DOHH2 (cell line): ENCODE measurements around the gene C3orf70.

Experiments used
- H3F3A ChIP-seq: fragments of 200-600 bp; sonication (generic), shearing (Covaris generic); 2 replicates; pipeline ENCODE4 v1.6.0; 2016; ENCODE audit warnings: antibody characterized with exemption, mild to moderate bottlenecking; ENCODE audit not compliant: control insufficient read depth, insufficient read depth
- H3K27ac ChIP-seq: fragments of 200-600 bp; sonication (generic); 2 replicates; pipeline ENCODE4 v1.5.1; 2014; ENCODE audit warnings: low read depth, mild to moderate bottlenecking, low read length, moderate library complexity
- H3K27me3 ChIP-seq: fragments of 200-600 bp; sonication (generic); 2 replicates; pipeline ENCODE4 v1.6.1; 2014; ENCODE audit warnings: mild to moderate bottlenecking, low read length, mixed read lengths; ENCODE audit not compliant: control insufficient read depth
- H3K36me3 ChIP-seq: fragments of 200-600 bp; sonication (generic); 2 replicates; pipeline ENCODE4 v1.6.1; 2014; ENCODE audit warnings: mild to moderate bottlenecking, low read length, moderate library complexity, mixed read lengths; ENCODE audit not compliant: control insufficient read depth
- H3K4me1 ChIP-seq: fragments of 200-600 bp; sonication (generic); 2 replicates; pipeline ENCODE4 v1.6.1; 2014; ENCODE audit warnings: mild to moderate bottlenecking, low read length, mixed read lengths; ENCODE audit not compliant: control insufficient read depth
- H3K4me2 ChIP-seq: fragments of 200-600 bp; sonication (generic); 2 replicates; pipeline ENCODE4 v1.6.0; 2014; ENCODE audit warnings: mild to moderate bottlenecking, low read length, moderate library complexity
- H3K4me3 ChIP-seq: fragments of 200-600 bp; sonication (generic); 2 replicates; pipeline ENCODE4 v1.5.1; 2014; ENCODE audit warnings: mild to moderate bottlenecking, low read length, mixed read lengths
- H3K79me2 ChIP-seq: fragments of 200-600 bp; sonication (generic); 2 replicates; pipeline ENCODE4 v1.6.1; 2014; ENCODE audit warnings: mild to moderate bottlenecking, low read length, mixed read lengths; ENCODE audit not compliant: control insufficient read depth
- H3K9me2 ChIP-seq: fragments of 200-600 bp; sonication (generic); replicated peaks from 2 replicates; pipeline ENCODE4 v1.6.1; 2014; ENCODE audit warnings: mild to moderate bottlenecking, low read length, mixed read lengths; ENCODE audit not compliant: control insufficient read depth
- H3K9me3 ChIP-seq: fragments of 200-600 bp; sonication (generic); 2 replicates; pipeline ENCODE4 v1.6.1; 2014; ENCODE audit warnings: antibody characterized with exemption, low read length, mixed read lengths; ENCODE audit not compliant: control insufficient read depth, insufficient read depth
- H4K20me1 ChIP-seq: fragments of 200-600 bp; sonication (generic); 2 replicates; pipeline ENCODE4 v1.6.0; 2014; ENCODE audit warnings: low read depth, mild to moderate bottlenecking, antibody characterized with exemption, low read length, moderate library complexity; ENCODE audit not compliant: control insufficient read depth, insufficient read depth
- EZH2phosphoT487 ChIP-seq: fragments of 200-600 bp; sonication (generic); IDR thresholded peaks from 2 replicates; pipeline ENCODE4 v1.6.1; 2017; ENCODE audit warnings: borderline replicate concordance, mild to moderate bottlenecking, antibody characterized with exemption, low read length, moderate library complexity, mixed read lengths
- TF ChIP-seq, protein P1 (sequence below): fragments of 200-600 bp; sonication (generic); IDR thresholded peaks from one replicate; pipeline ENCODE4 v1.5.1; 2014; ENCODE audit warnings: antibody characterized with exemption, mild to moderate bottlenecking, low read depth, low read length; ENCODE audit not compliant: poor library complexity, severe bottlenecking

C3orf70 gene

DNA sequence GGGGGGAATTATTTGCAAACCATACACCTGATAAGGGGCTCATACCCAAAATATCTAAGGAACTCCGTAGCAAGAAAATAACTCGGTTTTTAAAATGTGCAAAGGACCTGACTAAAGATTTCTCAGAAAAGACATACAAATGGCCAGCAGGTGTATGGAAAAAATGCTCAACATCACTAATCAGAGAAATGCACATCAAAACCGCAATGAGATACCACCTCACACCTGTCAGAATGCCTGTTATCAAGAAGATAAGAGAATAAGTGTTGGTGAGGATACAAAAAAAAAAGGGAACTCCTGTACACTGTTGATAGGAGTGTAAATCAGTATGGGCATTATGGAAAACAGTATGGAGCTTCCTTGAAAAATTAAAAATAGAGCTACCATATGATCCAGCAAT is 89.4 kb downstream of the C3orf70 start:
- H3K9me3 ChIP-seq, result peaks cover 7% of the 10 kb centered on the region; the same call in 1 of the 2 replicates
- H3F3A ChIP-seq, result no peaks in the 10 kb centered on the region
- H3K36me3 ChIP-seq, result no peaks in the 10 kb centered on the region
- peaks cover 28% of the 10 kb centered on the region for H3K4me1 ChIP-seq
- H3K79me2 ChIP-seq, result no peaks in the 10 kb centered on the region
- H3K9me2 ChIP-seq, result no peaks in the 10 kb centered on the region
- H3K27me3 ChIP-seq, result no peaks in the 10 kb centered on the region
- no peak overlapping the region for H3K4me3 ChIP-seq
- peak overlapping the region; percentile 38 for H3K4me2 ChIP-seq
- no peaks in the 10 kb centered on the region for H4K20me1 ChIP-seq
- peak overlapping the region; percentile 25; the same call in 1 of the 2 replicates for H3K27ac ChIP-seq
- TF ChIP-seq, protein P1, sequence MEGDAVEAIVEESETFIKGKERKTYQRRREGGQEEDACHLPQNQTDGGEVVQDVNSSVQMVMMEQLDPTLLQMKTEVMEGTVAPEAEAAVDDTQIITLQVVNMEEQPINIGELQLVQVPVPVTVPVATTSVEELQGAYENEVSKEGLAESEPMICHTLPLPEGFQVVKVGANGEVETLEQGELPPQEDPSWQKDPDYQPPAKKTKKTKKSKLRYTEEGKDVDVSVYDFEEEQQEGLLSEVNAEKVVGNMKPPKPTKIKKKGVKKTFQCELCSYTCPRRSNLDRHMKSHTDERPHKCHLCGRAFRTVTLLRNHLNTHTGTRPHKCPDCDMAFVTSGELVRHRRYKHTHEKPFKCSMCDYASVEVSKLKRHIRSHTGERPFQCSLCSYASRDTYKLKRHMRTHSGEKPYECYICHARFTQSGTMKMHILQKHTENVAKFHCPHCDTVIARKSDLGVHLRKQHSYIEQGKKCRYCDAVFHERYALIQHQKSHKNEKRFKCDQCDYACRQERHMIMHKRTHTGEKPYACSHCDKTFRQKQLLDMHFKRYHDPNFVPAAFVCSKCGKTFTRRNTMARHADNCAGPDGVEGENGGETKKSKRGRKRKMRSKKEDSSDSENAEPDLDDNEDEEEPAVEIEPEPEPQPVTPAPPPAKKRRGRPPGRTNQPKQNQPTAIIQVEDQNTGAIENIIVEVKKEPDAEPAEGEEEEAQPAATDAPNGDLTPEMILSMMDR, result no peak
- no peak for TF ChIP-seq EZH2phosphoT487

DNA sequence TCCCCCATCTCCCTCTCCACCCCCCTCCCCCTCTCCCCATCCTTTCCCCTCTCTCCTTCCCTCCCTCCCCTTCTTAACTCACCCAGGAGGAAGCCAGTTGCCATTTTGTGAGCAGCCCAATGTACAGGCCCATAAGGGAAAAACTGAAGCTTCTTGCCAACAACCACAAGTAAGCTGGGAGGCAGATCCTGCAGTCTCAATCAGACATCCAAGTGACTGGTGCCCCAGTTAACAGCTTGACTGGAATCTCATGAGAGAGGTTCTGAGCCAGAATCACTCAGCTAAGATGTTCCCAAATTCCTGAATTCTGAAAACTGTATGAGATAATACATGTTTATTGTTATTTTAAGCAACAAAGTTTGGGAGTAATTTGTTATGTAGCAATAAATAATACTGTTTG is 90.7 kb downstream of the C3orf70 start:
- H3K36me3 ChIP-seq, result no peaks in the 10 kb centered on the region
- H3K79me2 ChIP-seq, result no peaks in the 10 kb centered on the region
- H3K4me1 ChIP-seq, result peaks cover 30% of the 10 kb centered on the region
- H3K9me3 ChIP-seq, result peaks cover 16% of the 10 kb centered on the region; the same call in 1 of the 2 replicates
- no peaks in the 10 kb centered on the region for H3F3A ChIP-seq
- no peak overlapping the region for H3K4me3 ChIP-seq
- no peaks in the 10 kb centered on the region for H3K9me2 ChIP-seq
- no peak overlapping the region for H3K27ac ChIP-seq
- no peak for TF ChIP-seq EZH2phosphoT487
- TF ChIP-seq, protein P1, result no peak
- H3K27me3 ChIP-seq, result no peaks in the 10 kb centered on the region
- H3K4me2 ChIP-seq, result no peak overlapping the region
- no peaks in the 10 kb centered on the region for H4K20me1 ChIP-seq

DNA sequence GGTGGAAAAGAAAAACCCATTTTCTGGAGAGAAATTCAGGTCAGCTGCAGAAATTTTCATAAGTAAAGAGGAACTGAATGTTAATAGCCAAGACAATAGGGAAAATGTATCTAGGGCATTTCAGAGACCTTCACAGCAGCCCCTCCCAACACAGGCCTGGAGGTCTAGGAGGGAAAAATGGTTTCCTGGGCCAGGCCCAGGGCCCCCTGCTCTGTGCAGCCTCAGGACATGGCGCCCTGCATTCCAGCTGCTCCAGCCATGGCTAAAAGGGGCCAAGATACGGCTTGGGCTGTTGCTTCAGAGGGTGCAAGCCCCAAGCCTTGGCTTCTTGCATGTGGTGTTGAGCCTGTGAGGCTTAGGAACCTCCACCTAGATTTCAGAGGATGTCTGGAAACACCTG is 92.2 kb downstream of the C3orf70 start:
- H3K9me2 ChIP-seq, result no peaks in the 10 kb centered on the region
- H3K79me2 ChIP-seq, result no peaks in the 10 kb centered on the region
- H3K27ac ChIP-seq, result no peak overlapping the region
- peaks cover 16% of the 10 kb centered on the region; the same call in 1 of the 2 replicates for H3K9me3 ChIP-seq
- H4K20me1 ChIP-seq, result no peaks in the 10 kb centered on the region
- H3K27me3 ChIP-seq, result no peaks in the 10 kb centered on the region
- H3F3A ChIP-seq, result no peaks in the 10 kb centered on the region
- H3K4me3 ChIP-seq, result no peak overlapping the region
- peaks cover 36% of the 10 kb centered on the region for H3K4me1 ChIP-seq
- no peaks in the 10 kb centered on the region for H3K36me3 ChIP-seq
- TF ChIP-seq, protein P1, result no peak
- H3K4me2 ChIP-seq, result no peak overlapping the region
